ENCODE data around the gene FBXL20.

- TF ChIP-seq CTCF (IDR thresholded peaks at IDR 0.05; ENCODE audit: control extremely low read depth in 1 of 3, insufficient read depth in 1 of 3, low read depth in 1 of 3, low read length in 3 of 3) = no peak
- TF ChIP-seq POLR2A (IDR thresholded peaks at IDR 0.05; ENCODE audit: control extremely low read depth in 1 of 2, low read depth in 2 of 2, low read length in 2 of 2) = no peak
- no peak for TF ChIP-seq TEAD4 (IDR thresholded peaks at IDR 0.05; ENCODE audit: low read depth, low read length)
- no peak for TF ChIP-seq ZNF274 (IDR thresholded peaks at IDR 0.05; ENCODE audit: borderline replicate concordance, extremely low read depth, low read length)
Measured at GRCh38 chr17:39327109-39327508, 74.3 kb downstream of the FBXL20 start.

Measured in H1 (cell line).